Measurements from ENCODE around the gene TRIM24.
A peak's percentile ranks its signal among the peaks of the same experiment; 100 is the strongest.
"Not testable (repeated sequence)": the region's sequence is repeated elsewhere in the genome, so short reads cannot be mapped to it uniquely, and the experiment has no call there.

The TRIM24 gene

DNA sequence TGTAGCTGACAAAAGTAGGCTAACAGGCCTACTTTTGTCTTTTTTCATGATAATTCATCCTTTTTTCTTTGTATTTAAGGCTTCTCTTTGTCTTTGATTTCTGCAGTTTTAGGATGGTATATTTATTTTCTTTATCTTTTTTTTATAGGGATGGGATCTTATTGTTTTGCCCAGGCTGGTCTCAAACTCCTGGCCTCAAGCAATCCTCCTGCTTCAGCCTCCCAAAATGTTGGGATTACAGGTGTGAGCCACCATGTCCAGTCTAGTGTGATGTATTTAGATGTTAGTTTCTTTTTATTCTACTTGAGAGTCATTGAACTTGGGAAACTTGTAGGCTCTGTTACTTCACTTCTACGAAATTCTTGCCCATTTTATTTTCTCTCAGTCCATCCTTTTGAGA is 35.4 kb downstream of the TRIM24 start:
- DNase-seq, result no peak

GRCh38 chr7:138499340-138499739 is 39.3 kb downstream of the TRIM24 start:
- DNase-seq, result no peak

- DNase-seq, result not testable (repeated sequence)
Measured at GRCh38 chr7:138500303-138500702, 40.2 kb downstream of the TRIM24 start.

GRCh38 chr7:138500892-138501291 is 40.8 kb downstream of the TRIM24 start:
- DNase-seq, result no peak

DNA sequence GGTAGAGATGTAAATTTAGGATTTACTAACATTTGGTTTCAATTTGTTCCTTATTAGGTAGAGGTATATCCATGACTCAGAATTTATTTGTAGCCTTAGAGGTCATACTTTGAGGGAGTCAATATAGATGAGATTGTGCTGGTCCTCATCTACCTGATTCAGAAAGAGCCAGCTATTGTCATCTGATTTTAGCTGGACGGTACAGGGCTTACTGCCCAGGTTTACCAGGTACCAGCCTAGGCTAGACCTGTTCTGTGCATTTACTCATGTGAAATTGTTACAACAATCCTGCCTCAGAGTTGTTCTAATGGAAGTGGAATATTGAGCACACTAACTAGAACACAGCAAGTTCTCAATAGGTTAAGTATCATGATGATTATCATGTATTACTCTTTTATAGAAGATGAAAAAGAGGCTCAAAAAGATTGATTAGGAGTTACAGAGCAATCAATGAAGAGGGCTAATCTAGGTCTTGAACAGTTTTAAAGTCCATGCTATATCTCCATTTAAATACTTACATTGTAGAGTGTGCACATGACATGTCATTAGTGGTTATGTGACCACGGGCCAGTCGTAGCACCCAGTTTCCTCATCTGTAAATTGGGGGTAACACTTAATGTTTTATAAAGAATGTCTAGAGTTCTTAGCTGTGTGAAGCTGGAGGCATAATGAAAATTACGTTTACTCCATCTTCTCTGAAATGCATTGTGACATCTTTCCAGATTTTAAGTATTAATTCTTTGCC is 42.1 kb downstream of the TRIM24 start:
- DNase-seq, result no peak

DNA sequence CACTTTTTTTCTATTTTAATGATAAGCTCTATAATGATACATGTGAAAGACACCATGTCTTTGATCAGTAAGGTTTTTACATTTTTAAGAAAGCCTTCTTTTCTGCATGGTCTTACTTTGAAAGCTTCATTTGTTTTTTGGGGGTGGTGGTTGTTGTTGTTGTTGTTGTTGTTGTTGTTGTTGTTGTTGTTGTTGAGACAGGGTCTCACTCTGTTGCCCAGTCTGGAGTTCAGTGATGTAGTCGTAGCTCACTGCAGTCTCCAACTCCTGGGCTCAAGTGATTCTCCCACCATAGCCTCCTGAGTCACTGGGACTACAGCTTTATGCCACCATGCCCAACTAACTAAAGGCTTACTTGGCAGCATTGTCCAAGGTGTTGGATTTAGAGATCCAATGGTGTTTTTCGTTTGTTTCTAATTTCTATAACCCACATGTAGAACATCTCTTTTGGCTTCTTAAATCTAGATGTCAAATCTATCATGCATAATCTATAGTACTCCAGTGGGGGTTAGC is 45.4 kb downstream of the TRIM24 start:
- no peak for DNase-seq

DNA sequence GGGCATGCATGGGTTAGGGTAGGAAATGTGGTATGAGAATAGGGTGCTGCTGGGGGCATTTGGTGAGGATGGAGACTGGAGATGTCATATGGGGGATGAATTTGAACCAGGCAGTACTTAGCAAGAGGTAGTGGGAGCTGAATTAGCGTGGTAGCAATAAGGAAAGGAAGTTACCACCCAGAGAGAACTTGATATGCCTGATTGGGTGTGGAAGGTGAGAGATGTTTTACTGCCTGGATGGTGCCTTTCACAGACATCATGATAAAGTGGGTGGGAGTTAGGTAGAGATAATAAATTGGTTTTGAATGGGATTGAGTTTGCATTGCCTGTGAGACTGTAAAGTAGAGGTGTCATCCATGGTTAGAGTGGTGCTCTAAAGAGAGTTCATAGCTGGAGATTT is 46.7 kb downstream of the TRIM24 start:
- no peak for DNase-seq

- DNase-seq, result no peak
Measured at GRCh38 chr7:138510003-138510402, 49.9 kb downstream of the TRIM24 start.

DNA sequence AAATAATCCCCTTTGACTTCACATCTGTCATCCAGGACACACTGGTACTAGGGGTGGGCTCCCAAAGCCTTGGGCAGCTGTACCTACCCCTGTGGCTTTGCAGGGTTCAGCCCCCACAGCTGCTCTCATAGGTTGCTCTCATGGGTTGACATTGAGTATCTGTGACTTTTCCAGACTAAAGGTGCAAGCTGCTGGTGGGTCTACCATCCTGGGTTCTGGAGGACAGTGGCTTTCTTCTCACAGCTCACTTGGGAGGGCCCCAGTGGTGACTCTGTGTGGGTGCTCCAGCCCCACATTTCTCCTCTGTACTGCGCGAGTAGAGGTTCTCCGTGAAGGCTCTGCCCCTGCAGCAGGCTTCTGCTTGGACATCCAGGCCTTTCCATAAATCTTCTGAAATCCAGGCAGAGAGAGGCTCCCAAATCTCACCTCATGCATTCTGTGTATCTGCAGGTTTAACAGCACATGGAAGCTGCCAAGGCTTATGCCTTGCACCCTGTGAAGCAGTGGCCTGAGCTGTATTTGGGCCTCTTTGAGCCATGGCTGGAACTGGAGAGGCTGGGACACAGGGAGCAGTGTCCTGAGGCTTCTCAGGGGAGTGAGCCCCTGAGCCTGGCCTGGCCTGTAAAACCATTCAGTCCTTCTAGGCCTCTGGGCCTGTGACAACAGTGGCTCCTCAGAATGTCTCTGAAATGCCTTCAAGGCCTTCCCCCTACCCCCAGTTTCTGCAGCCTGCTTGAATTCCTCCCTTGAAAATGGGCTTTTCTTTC is 52.2 kb downstream of the TRIM24 start:
- no peak for DNase-seq

GRCh38 chr7:138512885-138513284 is 52.8 kb downstream of the TRIM24 start:
- no peak for DNase-seq

- no peak for DNase-seq
Measured at GRCh38 chr7:138513344-138513871, 53.3 kb downstream of the TRIM24 start.

- no peak for DNase-seq
Measured at GRCh38 chr7:138514044-138514443, 54.0 kb downstream of the TRIM24 start.

DNA sequence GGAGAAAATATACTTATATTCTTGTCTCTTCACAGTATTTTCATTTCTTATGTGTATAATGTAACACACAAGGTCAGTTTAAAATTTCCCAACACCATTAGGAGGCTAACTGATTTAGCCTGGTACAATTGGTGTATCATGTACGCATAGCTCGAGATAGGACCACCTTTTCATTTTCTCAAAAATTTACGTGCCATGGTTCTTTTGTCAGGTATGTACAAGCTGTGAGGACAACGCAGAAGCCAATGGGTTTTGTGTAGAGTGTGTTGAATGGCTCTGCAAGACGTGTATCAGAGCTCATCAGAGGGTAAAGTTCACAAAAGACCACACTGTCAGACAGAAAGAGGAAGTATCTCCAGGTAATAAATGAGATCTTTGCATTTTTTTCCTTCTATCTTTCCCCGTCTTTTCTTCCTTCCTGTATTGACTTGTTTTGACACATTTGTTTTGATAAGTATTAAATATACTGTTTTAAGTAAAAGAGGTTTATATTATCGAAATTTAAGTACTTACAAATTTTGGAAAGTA is 55.0 kb downstream of the TRIM24 start:
- DNase-seq, result no peak

DNA sequence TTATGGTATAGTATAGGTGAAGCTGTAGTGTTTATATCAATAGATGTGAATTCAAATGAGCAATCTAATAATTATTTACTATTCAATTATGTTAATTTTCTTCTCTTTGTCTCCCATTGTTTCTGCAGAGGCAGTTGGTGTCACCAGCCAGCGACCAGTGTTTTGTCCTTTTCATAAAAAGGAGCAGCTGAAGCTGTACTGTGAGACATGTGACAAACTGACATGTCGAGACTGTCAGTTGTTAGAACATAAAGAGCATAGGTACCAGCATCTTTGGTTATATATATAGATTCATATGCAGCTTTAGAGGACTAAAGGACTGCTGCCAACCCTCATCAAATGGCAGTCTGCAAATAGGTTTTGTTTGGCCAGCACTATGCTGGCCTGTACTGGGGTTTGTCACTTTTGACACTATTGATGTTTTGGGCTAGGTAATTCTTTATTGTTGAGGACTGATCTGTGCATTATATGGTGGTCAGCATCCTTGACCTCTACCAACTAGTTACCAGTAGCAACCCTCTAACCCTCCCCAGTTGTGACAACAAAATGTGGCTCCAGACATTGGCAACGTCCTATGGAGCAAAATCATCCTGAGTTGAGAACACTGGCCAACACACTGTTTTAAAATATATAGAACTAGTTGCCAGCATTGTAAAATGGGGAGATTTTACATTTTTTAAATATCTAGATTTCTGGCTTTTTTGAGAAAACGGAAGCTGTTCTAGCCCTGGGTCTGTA is 59.2 kb downstream of the TRIM24 start:
- no peak for DNase-seq

- no peak for DNase-seq
Measured at GRCh38 chr7:138520742-138521141, 60.7 kb downstream of the TRIM24 start.

GRCh38 chr7:138521837-138522461 is 61.9 kb downstream of the TRIM24 start:
- DNase-seq, result no peak

DNA sequence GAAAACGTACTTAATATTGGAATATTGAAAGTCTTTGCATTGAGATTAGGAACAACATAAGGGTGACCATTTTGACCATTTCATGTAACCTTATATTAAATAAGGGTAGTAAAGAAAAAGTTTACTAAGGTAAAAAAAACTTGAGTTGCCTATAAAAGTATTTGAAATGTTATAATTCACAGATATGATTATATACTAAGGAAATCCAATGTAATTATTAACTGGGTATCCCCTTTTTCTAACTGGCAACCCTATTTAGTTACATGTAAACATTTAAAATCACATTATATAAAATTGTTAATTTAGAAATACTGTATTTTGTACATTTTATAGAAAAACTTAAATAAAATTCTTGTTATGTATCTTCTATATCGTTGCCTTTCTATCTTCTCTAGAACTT is 64.2 kb downstream of the TRIM24 start:
- no peak for DNase-seq

GRCh38 chr7:138525757-138526156 is 65.7 kb downstream of the TRIM24 start:
- no peak for DNase-seq

GRCh38 chr7:138527746-138528223 is 67.7 kb downstream of the TRIM24 start:
- peak; percentile 7 for DNase-seq

- not testable (repeated sequence) for DNase-seq
Measured at GRCh38 chr7:138536833-138537232, 76.8 kb downstream of the TRIM24 start.

GRCh38 chr7:138538518-138538917 is 78.5 kb downstream of the TRIM24 start:
- no peak for DNase-seq

Measured in fibroblast of skin of scalp (primary cell).